Measurements from ENCODE around the gene SURF6.

The SURF6 gene

DNA sequence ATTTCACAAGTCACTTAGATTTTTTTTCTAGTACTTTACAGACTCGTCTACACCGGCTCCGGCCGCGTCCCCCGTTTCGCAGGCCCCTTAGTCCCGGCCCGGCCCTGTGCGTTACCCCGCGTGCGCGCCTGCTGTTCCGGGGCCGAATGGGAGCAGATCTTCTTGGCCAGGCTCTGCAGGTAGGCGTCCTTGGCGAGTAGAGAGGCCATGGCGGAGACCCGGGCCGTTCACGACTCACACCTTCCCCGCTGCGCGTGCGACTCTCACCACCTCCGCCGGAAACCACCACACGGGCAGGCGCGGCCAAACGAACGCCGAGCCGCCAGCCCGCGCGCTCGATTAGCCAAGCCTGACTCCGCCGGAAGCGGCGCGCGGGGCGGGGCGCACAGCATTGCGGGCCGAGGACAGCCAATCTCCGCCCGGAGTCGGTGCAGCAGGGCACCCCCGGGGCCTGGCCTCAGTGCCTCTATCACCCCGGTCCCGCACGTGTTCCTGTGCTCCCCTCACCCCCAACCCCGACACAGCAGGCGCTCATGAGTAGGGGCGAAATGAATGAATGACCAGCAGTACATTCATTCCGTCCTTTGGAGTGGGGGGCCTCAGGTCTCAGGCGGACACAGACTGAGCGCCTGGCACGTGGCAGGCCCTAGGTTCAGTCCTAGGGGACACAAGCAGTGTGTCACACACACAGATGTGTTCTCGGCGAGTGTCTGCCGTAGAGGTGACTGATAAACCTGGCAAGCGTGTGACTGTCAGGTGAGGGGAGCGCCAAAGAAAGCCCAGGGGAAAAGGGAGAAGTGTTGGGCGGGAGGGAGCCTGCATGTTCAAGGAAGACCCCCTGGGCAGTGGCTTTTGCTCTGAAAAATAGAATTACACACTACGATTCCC lies at the start of gene SURF6:
SURF6 (minus strand) TSS at position 265 of the 888 bp plus-strand sequence; CDS start at position 209, 56 bp downstream.
- TF ChIP-seq CTCF (IDR thresholded peaks at IDR 0.05; ENCODE audit: extremely low read depth, missing control alignments): no peak
- DNase-seq (ENCODE audit: low spot score): peak; percentile 94

GRCh38 chr9:133385452-133385851 lies 49.5 kb upstream of the SURF6 start:
- TF ChIP-seq CTCF (IDR thresholded peaks at IDR 0.05; ENCODE audit: extremely low read depth, missing control alignments): no peak
- no peak for DNase-seq (ENCODE audit: low spot score)

DNA sequence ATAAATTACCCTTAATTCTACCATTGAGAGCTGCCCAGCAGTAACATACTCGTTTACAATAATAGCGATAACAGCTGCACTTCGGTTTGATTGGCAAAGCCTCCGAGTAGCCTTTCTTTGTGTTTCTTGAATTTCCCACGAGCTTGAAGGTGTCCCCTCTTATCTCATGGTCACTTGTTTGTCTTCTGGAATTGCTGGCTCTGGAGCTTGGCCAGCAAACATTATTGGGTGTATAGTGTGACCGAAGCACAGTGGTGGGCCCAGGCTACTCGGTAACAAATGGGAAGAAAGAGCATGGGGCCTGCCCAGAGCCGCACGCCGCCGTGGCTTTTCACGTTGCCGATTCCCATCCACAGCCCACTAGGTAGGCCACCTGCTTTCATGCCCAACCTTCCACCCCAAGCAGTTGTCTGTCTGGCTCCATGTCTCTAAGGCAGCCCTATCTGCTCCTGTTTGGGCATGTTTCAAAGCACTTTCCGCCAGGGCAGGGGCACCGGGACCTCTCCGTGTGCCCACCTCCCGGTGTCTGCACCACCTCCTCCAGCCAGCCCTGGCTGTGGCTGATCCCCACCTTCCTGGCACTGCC lies 48.8 kb upstream of the SURF6 start:
- TF ChIP-seq CTCF (IDR thresholded peaks at IDR 0.05; ENCODE audit: extremely low read depth, missing control alignments): no peak
- no peak for DNase-seq (ENCODE audit: low spot score)

GRCh38 chr9:133383438-133383837 lies 47.5 kb upstream of the SURF6 start:
- no peak for TF ChIP-seq CTCF (IDR thresholded peaks at IDR 0.05; ENCODE audit: extremely low read depth, missing control alignments)
- DNase-seq (ENCODE audit: low spot score): no peak

DNA sequence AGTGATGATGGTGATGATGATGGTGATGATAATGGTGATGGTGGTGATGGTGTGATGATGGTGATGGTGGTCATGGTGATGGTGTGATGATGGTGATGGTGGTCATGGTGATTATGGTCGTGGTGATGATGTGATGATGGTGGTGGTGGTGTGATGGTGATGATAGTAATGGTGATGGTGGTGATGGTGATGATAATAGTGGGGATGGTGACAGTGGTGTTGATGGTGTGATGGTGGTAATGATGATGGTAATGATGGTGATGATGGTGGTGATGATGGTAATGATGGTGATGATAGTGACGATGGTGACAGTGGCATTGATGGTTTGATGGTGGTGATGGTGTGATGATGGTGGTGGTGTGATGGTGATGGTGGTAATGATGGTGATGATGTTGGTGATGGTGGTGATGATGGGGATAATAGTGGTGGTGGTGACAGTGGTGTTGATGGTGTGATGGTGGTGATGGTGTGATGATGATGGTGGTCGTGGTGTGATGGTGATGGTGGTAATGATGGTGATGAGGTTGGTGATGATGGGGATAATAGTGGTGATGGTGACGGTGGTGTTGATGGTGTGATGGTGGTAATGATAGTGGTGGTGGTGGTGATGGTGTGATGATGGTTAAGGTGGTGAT lies 46.6 kb upstream of the SURF6 start:
- DNase-seq (ENCODE audit: low spot score): no peak
- TF ChIP-seq CTCF (IDR thresholded peaks at IDR 0.05; ENCODE audit: extremely low read depth, missing control alignments): no peak

DNA sequence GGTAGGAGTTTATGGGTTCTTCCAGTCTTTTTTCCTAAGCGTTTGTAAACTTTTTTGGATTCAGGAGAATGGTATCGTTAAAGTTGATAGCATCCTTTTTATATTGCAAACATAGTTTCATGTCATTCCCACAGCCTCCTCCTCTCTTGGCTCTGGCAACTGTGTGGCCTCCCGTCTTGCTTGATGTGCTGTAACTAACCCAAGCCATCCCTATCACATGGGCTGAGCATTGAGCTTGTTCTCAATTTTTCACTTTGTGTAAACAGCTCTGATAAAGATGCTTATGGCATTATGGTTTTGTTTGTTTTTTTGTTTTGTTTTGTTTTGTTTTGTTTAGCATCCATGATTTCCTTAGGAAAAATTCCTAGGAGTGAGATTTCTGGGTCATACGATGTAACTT lies 44.7 kb upstream of the SURF6 start:
- no peak for DNase-seq (ENCODE audit: low spot score)
- no peak for TF ChIP-seq CTCF (IDR thresholded peaks at IDR 0.05; ENCODE audit: extremely low read depth, missing control alignments)
